Testis (tissue), 2 donors: Measurements from ENCODE around the gene XRCC4.

Experiments
- POLR2A ChIP-seq: fragments of 450-650 bp; IDR thresholded peaks from one replicate; pipeline ENCODE4 v1.6.1; 2017; ENCODE audit warnings: antibody characterized with exemption, mild to moderate bottlenecking, moderate library complexity
- TF ChIP-seq, protein P1 (sequence below), 3 experiments: fragments of 450-650 bp in 2 of 3; fragments of 200-600 bp in 1 of 3; sonication (generic) in 1 of 3; IDR thresholded peaks; one replicate each; pipeline ENCODE4 v1.5.1; 2016 to 2019; ENCODE audit warnings: antibody characterized with exemption in 3 of 3, mild to moderate bottlenecking in 2 of 3, moderate library complexity in 1 of 3

DNA sequence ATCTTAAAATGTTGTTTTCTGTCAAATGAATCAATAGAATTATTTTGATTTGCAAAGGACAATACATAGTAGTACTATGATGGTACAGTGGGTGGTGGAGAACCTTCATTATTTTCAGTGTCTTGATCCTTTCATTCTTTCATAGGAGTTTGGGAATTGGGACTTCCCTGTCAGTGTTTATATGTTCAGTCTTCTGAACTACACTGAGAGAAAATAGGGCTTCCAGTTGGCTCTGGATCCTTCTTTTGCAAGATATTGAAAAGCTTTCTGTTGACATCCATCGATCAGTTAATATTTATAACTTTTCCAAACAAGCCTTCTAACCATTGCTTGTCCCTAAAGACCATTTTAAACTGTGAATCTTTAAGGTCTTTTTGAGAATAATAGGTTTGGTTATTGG lies 94.7 kb downstream of the XRCC4 start:
- TF ChIP-seq, protein P1, sequence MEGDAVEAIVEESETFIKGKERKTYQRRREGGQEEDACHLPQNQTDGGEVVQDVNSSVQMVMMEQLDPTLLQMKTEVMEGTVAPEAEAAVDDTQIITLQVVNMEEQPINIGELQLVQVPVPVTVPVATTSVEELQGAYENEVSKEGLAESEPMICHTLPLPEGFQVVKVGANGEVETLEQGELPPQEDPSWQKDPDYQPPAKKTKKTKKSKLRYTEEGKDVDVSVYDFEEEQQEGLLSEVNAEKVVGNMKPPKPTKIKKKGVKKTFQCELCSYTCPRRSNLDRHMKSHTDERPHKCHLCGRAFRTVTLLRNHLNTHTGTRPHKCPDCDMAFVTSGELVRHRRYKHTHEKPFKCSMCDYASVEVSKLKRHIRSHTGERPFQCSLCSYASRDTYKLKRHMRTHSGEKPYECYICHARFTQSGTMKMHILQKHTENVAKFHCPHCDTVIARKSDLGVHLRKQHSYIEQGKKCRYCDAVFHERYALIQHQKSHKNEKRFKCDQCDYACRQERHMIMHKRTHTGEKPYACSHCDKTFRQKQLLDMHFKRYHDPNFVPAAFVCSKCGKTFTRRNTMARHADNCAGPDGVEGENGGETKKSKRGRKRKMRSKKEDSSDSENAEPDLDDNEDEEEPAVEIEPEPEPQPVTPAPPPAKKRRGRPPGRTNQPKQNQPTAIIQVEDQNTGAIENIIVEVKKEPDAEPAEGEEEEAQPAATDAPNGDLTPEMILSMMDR (IDR thresholded peaks at IDR 0.05), result no peak
- TF ChIP-seq POLR2A, result no peak
